ENCODE results near the gene HSD11B2. TPM values are rescaled to one million over a fixed set of nuclear protein-coding genes. Genes with fewer than 3 reads are reported as not detected.

HSD11B2 gene
- total and polyA plus RNA-seq, 2 of the 8 experiments (the other 6 are each of a cell fraction or from before 2014, with no cell fraction given) = 28.7 to 32.9 TPM

DNA sequence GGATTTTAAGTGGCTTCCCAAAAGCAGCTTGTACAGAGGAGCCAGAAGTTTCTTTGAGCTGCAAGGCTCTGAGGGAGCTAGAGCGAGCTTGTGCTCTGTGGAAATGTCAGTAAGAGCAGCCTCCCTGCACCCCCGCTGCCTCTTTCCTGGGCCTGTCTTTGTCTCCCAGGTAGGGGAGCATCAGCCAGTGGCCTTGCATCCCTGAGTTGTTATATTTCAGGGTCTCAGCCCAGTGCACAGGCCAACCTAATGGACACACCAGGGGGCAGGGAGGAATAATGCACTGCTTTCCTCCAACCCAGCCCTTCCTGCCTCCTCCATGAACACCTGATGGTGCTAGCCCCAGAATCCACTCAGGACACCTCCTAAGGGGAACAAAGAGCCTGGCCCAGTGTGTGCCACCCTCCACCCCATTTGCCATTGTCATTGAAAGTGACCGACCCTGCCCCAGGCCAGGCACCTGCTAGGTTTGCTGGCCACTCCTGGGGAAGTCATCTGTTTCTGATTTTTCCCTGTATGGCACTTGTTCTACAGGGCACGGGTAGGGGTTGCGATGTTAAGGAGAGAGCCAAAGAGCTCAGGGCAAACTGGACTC, 44.0 kb upstream of the HSD11B2 start:
- Histone ChIP-seq H2BK15ac (ENCODE audit: low read length) (no peak overlapping the region), H3K9me3 (ENCODE audit: insufficient read depth in 2 of 2, low read depth in 1 of 2, low read length in 1 of 2) (no peaks in the 10 kb centered on the region), H3K14ac (ENCODE audit: insufficient read length) (no peak overlapping the region), H2AK5ac (ENCODE audit: low read depth, low read length) (no peak overlapping the region), H2BK20ac (ENCODE audit: low read length) (no peak overlapping the region), H3K36me3 (ENCODE audit: control insufficient read depth in 2 of 4, insufficient read depth in 4 of 4, low read length in 3 of 4) (no peaks in the 10 kb centered on the region), H3K4me3 (ENCODE audit: extremely low read depth in 1 of 4, insufficient read depth in 2 of 4, low read depth in 3 of 4, low read length in 4 of 4) (no peak overlapping the region), H3K4me1 (replicated peaks in 1 of 4; ENCODE audit: control insufficient read depth in 3 of 4, insufficient read depth in 4 of 4, low read length in 3 of 4) (peaks cover 0 to 12% (median 4%) of the 10 kb centered on the region in 4 experiments; a peak in 5 of 7 replicates), H2BK5ac (ENCODE audit: low read depth, low read length) (no peak overlapping the region), H4K5ac (ENCODE audit: insufficient read length, low read depth, low read length) (no peak overlapping the region), H2BK12ac (ENCODE audit: low read depth, low read length) (no peak overlapping the region; the same call in 1 of the 2 replicates), H3K56ac (replicated peaks; ENCODE audit: insufficient read length, low read depth, low read length) (no peak overlapping the region), H3K9ac (replicated peaks in 1 of 4; ENCODE audit: extremely low read depth in 1 of 4, low read depth in 3 of 4, low read length in 3 of 4) (no peak overlapping the region), H2BK120ac (replicated peaks; ENCODE audit: low read depth, low read length) (no peak overlapping the region), H3K18ac (ENCODE audit: extremely low read depth, low read length) (no peak overlapping the region), H4K8ac (ENCODE audit: extremely low read depth, insufficient read depth, low read length) (no peak overlapping the region), H3K27ac (ENCODE audit: low read depth, low read length) (no peak overlapping the region), H3K79me1 (ENCODE audit: low read depth, low read length) (no peaks in the 10 kb centered on the region), H3K79me2 (ENCODE audit: control insufficient read depth in 1 of 2, insufficient read depth in 2 of 2, low read length in 2 of 2) (no peaks in the 10 kb centered on the region), H3K23me2 (ENCODE audit: low read depth, low read length) (no peaks in the 10 kb centered on the region), H3K4me2 (ENCODE audit: insufficient read depth in 1 of 2, low read depth in 2 of 2, low read length in 2 of 2) (peak overlapping the region; percentile 22 to 35; a peak in 2 of 4 replicates), H3K27me3 (replicated peaks in 1 of 4; ENCODE audit: control insufficient read depth in 3 of 4, extremely low read depth in 1 of 4, insufficient read depth in 3 of 4, low read length in 3 of 4) (peaks cover 0 to 7% (median 3%) of the 10 kb centered on the region in 4 experiments; a peak in 3 of 7 replicates), H3K23ac (ENCODE audit: insufficient read length) (no peak overlapping the region), H4K91ac (replicated peaks; ENCODE audit: insufficient read length, low read length) (no peak overlapping the region), H3K4ac (replicated peaks; ENCODE audit: insufficient read length, low read depth, low read length) (no peak overlapping the region), H4K20me1 (replicated peaks in 1 of 2; ENCODE audit: control insufficient read depth in 1 of 2, insufficient read depth in 2 of 2, low read length in 2 of 2) (no peaks in the 10 kb centered on the region), H2AFZ (ENCODE audit: low read length) (no peak overlapping the region)
- 78% methylated on average over 5 of the region's 5 CpGs; no CpG with 5 or more reads in 1 of the 2 experiments for WGBS, 2 experiments (ENCODE audit: extremely low coverage in 1 of 2, insufficient coverage in 1 of 2, insufficient read length in 1 of 2, insufficient replicate concordance in 2 of 2, low coverage in 1 of 2, low lambda C conversion rate in 2 of 2, missing lambda C conversion rate in 1 of 2)
- POLR2A ChIA-PET (ENCODE audit: partially characterized antibody) = interaction anchor here (1.2 to 1.8 kb wide), 2 partner anchors 9 to 15 kb away, joined by 4 to 5 read pairs; no protein-coding TSS in a partner anchor
- no peak for DNase-seq (ENCODE audit: low read depth in 1 of 2, low spot score in 2 of 2)
- FAIRE-seq = no peak
- TF ChIP-seq SAP30 (IDR thresholded peaks at IDR 0.05; ENCODE audit: insufficient read depth, insufficient replicate concordance, low read length) = no peak
- CTCF ChIA-PET (ENCODE audit: partially characterized antibody) = interaction anchor here (0.8 to 32.4 kb wide), 8 partner anchors 9 to 101 kb away, joined by 3 to 476 read pairs (median 8); partner anchors contain the start of genes KCTD19, LRRC36 and ZDHHC1
